ENCODE results near the gene NDUFA13.

NDUFA13 gene

GRCh38 chr19:19568802-19569756 is 53.1 kb downstream of the NDUFA13 start:
- Histone ChIP-seq H3K27me3 (ENCODE audit: low read length) (no peaks in the 10 kb centered on the region), H3K4me2 (ENCODE audit: low read depth, low read length, poor library complexity, severe bottlenecking) (no peak overlapping the region), H3K36me3 (ENCODE audit: low read length) (no peaks in the 10 kb centered on the region), H3K9ac (ENCODE audit: low read length) (no peak overlapping the region), H2AFZ (ENCODE audit: low read depth, low read length, severe bottlenecking) (no peak overlapping the region), H4K20me1 (ENCODE audit: low read depth, low read length) (no peaks in the 10 kb centered on the region), H3K9me2 (replicated peaks; ENCODE audit: insufficient read depth, low read length) (no peaks in the 10 kb centered on the region), H3K4me3 (ENCODE audit: insufficient read depth, low read length, poor library complexity, severe bottlenecking) (no peak overlapping the region), H3K27ac (ENCODE audit: low read depth, low read length) (no peak overlapping the region), H3K9me3 (ENCODE audit: insufficient read depth, low read length) (no peaks in the 10 kb centered on the region), H3F3A (ENCODE audit: insufficient read depth) (no peaks in the 10 kb centered on the region), H3K79me2 (ENCODE audit: insufficient read depth, low read length) (no peaks in the 10 kb centered on the region)
- TF ChIP-seq CTCF (IDR thresholded peaks at IDR 0.05; ENCODE audit: insufficient read depth, low read length, poor library complexity, severe bottlenecking) = no peak
- no peak for TF ChIP-seq EZH2phosphoT487 (conservative IDR thresholded peaks at IDR 0.05; ENCODE audit: low read length)

- H3K4me2 ChIP-seq (ENCODE audit: low read depth, low read length, poor library complexity, severe bottlenecking) = no peak overlapping the region
- no peaks in the 10 kb centered on the region for H3K27me3 ChIP-seq (ENCODE audit: low read length)
- no peaks in the 10 kb centered on the region for H3K79me2 ChIP-seq (ENCODE audit: insufficient read depth, low read length)
- no peak overlapping the region for H3K9ac ChIP-seq (ENCODE audit: low read length)
- no peak for TF ChIP-seq EZH2phosphoT487 (conservative IDR thresholded peaks at IDR 0.05; ENCODE audit: low read length)
- TF ChIP-seq CTCF (IDR thresholded peaks at IDR 0.05; ENCODE audit: insufficient read depth, low read length, poor library complexity, severe bottlenecking) = no peak
- H3F3A ChIP-seq (ENCODE audit: insufficient read depth) = no peaks in the 10 kb centered on the region
- H2AFZ ChIP-seq (ENCODE audit: low read depth, low read length, severe bottlenecking) = no peak overlapping the region
- no peaks in the 10 kb centered on the region for H3K9me3 ChIP-seq (ENCODE audit: insufficient read depth, low read length)
- H3K27ac ChIP-seq (ENCODE audit: low read depth, low read length) = no peak overlapping the region
- H3K9me2 ChIP-seq (replicated peaks; ENCODE audit: insufficient read depth, low read length) = no peaks in the 10 kb centered on the region
- H3K36me3 ChIP-seq (ENCODE audit: low read length) = no peaks in the 10 kb centered on the region
- no peak overlapping the region for H3K4me3 ChIP-seq (ENCODE audit: insufficient read depth, low read length, poor library complexity, severe bottlenecking)
- H4K20me1 ChIP-seq (ENCODE audit: low read depth, low read length) = no peaks in the 10 kb centered on the region
Measured at GRCh38 chr19:19570571-19570970, 54.5 kb downstream of the NDUFA13 start.

GRCh38 chr19:19571071-19571786 is 55.2 kb downstream of the NDUFA13 start:
- Histone ChIP-seq H2AFZ (ENCODE audit: low read depth, low read length, severe bottlenecking) (no peak overlapping the region), H3K9me2 (replicated peaks; ENCODE audit: insufficient read depth, low read length) (no peaks in the 10 kb centered on the region), H4K20me1 (ENCODE audit: low read depth, low read length) (no peaks in the 10 kb centered on the region), H3K9ac (ENCODE audit: low read length) (no peak overlapping the region), H3K9me3 (ENCODE audit: insufficient read depth, low read length) (no peaks in the 10 kb centered on the region), H3K4me2 (ENCODE audit: low read depth, low read length, poor library complexity, severe bottlenecking) (no peak overlapping the region), H3K79me2 (ENCODE audit: insufficient read depth, low read length) (no peaks in the 10 kb centered on the region), H3K27ac (ENCODE audit: low read depth, low read length) (no peak overlapping the region), H3K36me3 (ENCODE audit: low read length) (no peaks in the 10 kb centered on the region), H3K27me3 (ENCODE audit: low read length) (no peaks in the 10 kb centered on the region), H3F3A (ENCODE audit: insufficient read depth) (no peaks in the 10 kb centered on the region), H3K4me3 (ENCODE audit: insufficient read depth, low read length, poor library complexity, severe bottlenecking) (no peak overlapping the region)
- TF ChIP-seq EZH2phosphoT487 (conservative IDR thresholded peaks at IDR 0.05; ENCODE audit: low read length) (no peak), CTCF (IDR thresholded peaks at IDR 0.05; ENCODE audit: insufficient read depth, low read length, poor library complexity, severe bottlenecking) (no peak)
